ENCODE results near the gene ADD1. TPM values are rescaled to one million over a fixed set of nuclear protein-coding genes. Genes with fewer than 3 reads are reported as not detected.

The ADD1 gene
- total and polyA plus RNA-seq, 2 of the 13 experiments (the other 11 are each of a cell fraction or from before 2014, with no cell fraction given) = 73.9 to 122 TPM

- no peak for TF ChIP-seq ZNF615 (CRISPR knock-in tag; IDR thresholded peaks at IDR 0.05; ENCODE audit: borderline replicate concordance)
- no peak for TF ChIP-seq NFYB (CRISPR knock-in tag; IDR thresholded peaks at IDR 0.05)
- TF ChIP-seq TRAFD1 (CRISPR knock-in tag; IDR thresholded peaks at IDR 0.05; ENCODE audit: borderline replicate concordance) = no peak
- no peak for TF ChIP-seq SOX6 (IDR thresholded peaks at IDR 0.05)
- TF ChIP-seq SOX6 (CRISPR knock-in tag; IDR thresholded peaks at IDR 0.05) = peak; percentile 97
- peak; percentile 84 for TF ChIP-seq HNF4A (CRISPR knock-in tag; IDR thresholded peaks at IDR 0.05)
- TF ChIP-seq ZNF589 (CRISPR knock-in tag; conservative IDR thresholded peaks at IDR 0.05) = no peak
- no peak for TF ChIP-seq RFXANK (CRISPR knock-in tag; IDR thresholded peaks at IDR 0.05)
- TF ChIP-seq ZBTB49 (CRISPR knock-in tag; IDR thresholded peaks at IDR 0.05; ENCODE audit: borderline replicate concordance) = no peak
- TF ChIP-seq MZF1 (CRISPR knock-in tag; IDR thresholded peaks at IDR 0.05; ENCODE audit: borderline replicate concordance) = no peak
- no peak for TF ChIP-seq ZNF800 (CRISPR knock-in tag; IDR thresholded peaks at IDR 0.05)
- TF ChIP-seq NBN (conservative IDR thresholded peaks at IDR 0.05) = no peak
- no peak for TF ChIP-seq RFX5 (IDR thresholded peaks at IDR 0.05; ENCODE audit: low read depth, low read length)
- TF ChIP-seq SP4 (CRISPR knock-in tag; IDR thresholded peaks at IDR 0.05) = no peak
- no peak for TF ChIP-seq RELA (CRISPR knock-in tag; IDR thresholded peaks at IDR 0.05)
- peak; percentile 91 for TF ChIP-seq SKI (IDR thresholded peaks at IDR 0.05; ENCODE audit: partially characterized antibody)
- no peak for TF ChIP-seq DNMT1 (CRISPR knock-in tag; IDR thresholded peaks at IDR 0.05)
- no peak for TF ChIP-seq PRPF4 (IDR thresholded peaks at IDR 0.05; ENCODE audit: low read depth, low read length, poor library complexity, severe bottlenecking)
- TF ChIP-seq MAZ (IDR thresholded peaks at IDR 0.05; ENCODE audit: borderline replicate concordance, low read depth, low read length) = no peak
- no peak for TF ChIP-seq MAZ (CRISPR knock-in tag; IDR thresholded peaks at IDR 0.05; ENCODE audit: low read depth)
- TF ChIP-seq NCOA1 (CRISPR knock-in tag; IDR thresholded peaks at IDR 0.05) = no peak
- TF ChIP-seq NR0B2 (CRISPR knock-in tag; IDR thresholded peaks at IDR 0.05) = no peak
- TF ChIP-seq ZNF614 (CRISPR knock-in tag; IDR thresholded peaks at IDR 0.05; ENCODE audit: borderline replicate concordance) = no peak
These were observed 17.0 kb downstream of the ADD1 start (continued) for GRCh38 chr4:2860391-2861348.
